ENCODE data around the gene APPL2. TPM values are rescaled to one million over a fixed set of nuclear protein-coding genes. Genes with fewer than 3 reads are reported as not detected.

Gene APPL2
- polyA plus RNA-seq (ENCODE audit: insufficient read length) = 28.5 TPM

DNA sequence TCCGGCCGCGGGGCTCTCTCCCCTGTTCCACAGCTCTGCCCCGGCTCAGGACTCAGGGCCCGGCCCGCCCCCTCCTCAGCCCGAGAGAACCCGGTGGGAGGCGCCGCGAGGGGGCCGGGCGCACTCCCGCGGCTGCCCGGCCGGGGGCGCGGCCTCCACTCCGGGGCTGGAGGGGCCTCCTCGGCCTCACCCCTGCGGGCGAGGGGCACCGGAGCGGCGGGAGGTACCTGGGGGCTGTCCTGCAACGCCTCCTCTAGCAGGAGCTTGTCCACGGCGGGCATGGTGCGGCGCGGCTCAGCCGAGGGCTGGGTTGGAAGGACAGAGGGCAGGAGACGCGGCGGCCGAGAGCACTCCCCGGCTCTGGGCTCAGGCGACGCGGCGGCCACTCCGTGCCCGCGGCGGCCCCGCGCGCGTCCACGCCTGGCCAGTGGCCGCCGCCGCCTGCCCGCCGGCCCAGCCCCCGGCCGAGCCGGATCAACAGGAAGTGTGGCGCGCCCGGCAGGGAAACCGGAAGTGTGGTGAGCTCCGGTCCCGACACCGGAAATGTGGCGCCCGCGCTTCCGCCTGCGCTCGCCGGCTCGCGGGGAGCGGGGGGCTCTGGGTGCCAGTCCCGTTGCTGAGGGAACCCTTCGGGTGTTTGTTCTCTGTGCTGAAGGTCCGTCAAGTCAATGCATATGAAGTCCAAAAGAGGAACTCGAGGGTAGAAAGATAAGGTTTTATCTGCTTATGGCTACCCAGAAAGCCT lies at the start of gene APPL2:
APPL2 (minus strand) TSS at position 443 of the 745 bp plus-strand sequence; CDS start at position 281, 162 bp downstream.
- DNase-seq (ENCODE audit: low read depth) = peak; percentile 68

GRCh38 chr12:105285378-105285777 lies 49.4 kb upstream of the APPL2 start:
- DNase-seq (ENCODE audit: low read depth) = no peak

GRCh38 chr12:105281694-105282049 lies 45.7 kb upstream of the APPL2 start:
- no peak for DNase-seq (ENCODE audit: low read depth)

GRCh38 chr12:105280966-105281693 lies 45.2 kb upstream of the APPL2 start:
- no peak for DNase-seq (ENCODE audit: low read depth)

- no peak for DNase-seq (ENCODE audit: low read depth)
These were observed 43.6 kb upstream of the APPL2 start for GRCh38 chr12:105279460-105280056.

DNA sequence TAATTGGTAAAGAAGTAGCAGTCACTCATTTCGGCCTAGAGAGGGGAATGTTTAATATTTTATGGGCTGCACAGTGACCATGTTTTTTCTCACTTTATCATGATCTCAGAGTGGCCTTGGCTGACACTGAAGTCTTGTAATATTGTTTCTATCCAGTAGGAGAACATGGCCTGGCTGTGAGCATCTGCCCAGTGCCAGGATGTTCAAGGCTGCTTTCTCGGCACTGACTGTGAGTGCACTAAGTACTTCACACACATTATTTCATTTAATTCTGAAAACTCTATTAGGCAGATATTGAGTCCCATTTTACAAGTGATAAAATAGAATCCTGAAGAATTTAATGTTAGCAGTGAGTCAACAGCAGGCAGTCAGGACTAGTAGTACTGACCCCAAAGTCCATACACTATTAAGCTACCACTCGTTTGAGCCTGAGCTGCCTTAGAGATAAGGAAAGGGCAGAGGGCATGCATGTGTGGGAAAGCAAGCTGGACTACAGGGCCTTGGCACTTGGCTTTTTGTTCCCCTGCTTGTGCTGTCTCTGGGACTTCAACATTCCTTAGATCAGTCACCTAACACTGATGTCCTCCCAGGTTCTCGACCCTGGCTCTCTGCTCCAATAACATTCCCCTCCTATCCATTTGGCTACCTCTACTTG lies 42.2 kb upstream of the APPL2 start:
- no peak for DNase-seq (ENCODE audit: low read depth)

DNA sequence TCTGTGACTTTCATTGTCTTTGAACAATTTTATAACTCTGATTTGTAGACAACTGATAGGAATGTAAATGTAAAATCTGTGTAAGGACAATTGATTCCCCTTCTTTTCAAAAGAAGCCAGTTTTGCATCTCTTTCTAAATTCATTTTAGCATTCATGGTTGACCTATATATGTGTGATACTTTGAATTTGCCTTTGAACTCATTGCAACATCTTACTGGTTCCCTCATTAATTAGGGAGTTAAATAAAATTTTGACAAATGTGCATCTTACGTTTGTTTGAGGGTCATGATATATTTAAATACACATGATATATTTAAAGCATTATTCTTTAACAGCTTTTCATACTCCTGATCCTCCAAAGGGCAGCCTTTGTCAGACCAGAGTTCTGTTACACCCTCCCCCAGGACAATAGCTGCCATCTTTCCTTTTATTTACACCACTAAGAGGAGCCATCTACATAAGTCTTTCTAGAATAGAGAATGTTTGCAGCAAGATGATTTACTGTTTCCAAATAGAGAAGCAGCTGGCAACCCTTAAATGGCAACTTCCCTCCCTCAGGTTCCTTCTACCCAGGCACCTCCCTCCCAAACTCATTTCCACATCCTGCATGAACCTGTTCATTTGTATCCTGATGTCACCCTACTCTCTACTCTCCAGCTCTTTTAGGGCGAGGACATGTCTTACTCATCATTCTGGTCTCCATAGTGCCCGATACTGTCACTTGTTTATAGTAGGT lies 40.2 kb upstream of the APPL2 start:
- DNase-seq (ENCODE audit: low read depth) = no peak

DNA sequence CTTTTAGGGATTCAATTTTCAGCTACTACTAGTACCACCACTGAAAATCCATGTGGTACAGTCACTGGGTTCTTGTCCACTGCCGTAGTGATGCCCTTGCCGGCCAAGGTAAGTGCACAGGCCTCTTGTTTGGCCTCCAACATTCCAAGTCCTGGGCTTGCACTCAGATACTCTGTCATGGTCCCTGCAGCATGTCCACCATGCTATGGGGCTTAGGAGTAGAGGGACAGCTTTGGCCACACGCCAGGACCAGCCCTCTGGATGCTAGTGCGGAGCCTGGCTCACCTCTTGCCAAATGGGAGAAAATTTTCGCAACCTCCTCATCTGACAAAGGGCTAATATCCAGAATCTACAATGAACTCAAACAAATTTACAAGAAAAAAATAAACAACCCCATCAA lies 38.6 kb upstream of the APPL2 start:
- DNase-seq (ENCODE audit: low read depth) = no peak

- DNase-seq (ENCODE audit: low read depth) = no peak
These were observed 37.6 kb upstream of the APPL2 start for GRCh38 chr12:105273601-105274000.

DNA sequence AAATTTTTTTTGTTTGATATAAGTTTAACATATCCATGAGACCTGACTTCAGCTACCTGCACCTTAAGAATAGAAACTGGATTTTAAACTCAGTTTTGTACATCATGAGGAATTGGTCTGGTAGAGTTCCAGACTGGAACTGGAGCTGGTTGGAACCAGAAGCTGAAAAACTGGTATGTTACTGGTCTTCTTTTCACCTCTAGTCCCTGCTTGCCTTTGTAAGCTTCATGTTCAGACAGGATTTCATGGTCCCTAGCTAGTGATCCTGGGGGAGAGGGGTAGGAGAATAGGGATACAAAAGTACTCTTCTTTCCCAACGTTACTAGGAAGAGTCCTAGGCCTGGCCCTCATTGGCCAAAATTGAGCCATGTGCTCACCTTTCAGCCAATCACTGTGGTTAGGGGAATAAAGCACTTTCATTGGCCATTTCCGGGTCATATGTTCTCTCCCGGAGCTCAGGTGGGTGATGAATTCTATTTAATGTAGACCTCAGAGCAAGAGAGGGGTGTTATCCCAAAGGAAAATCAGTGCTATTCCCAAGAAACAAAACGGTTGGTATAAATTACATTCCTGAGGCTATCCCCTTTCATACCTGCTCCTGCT lies 36.9 kb upstream of the APPL2 start:
- DNase-seq (ENCODE audit: low read depth) = no peak

DNA sequence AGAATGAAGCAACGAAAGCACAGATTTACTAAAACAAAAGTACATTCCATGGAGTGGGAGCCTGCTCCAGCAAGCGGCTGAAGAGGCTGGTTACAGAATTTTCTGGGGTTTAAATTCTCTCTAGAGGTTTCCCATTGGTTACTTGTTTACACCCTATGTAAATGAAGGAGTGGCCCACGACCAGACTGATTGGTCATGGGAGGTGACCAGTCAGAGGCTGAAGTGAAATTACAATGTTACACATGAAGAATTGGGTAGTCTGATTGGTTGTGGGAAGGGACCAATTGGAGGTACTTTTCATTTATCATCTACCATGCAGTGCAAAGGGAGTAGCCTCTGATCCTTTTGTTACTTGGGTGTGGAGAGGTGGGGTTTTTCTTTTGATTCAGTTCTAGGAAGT lies 36.2 kb upstream of the APPL2 start:
- DNase-seq (ENCODE audit: low read depth) = no peak

DNA sequence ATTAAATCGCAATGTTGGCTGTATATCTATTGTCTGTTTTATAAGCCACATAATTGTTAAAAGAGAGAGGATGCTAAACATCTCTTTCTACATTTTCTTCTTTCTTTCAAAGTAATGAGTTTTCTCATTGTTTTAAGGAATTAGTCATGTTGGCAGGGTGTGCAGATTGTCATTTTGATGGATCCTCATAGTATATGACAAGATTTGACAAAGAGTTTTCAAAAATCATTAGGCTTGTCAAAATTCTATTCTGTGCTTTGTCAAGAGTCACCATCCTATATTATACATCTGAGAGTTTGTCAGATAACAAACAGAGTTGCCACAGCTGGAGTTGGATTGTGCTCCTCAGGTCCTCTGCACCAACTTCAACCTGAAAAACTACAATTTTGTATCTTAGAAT lies 35.4 kb upstream of the APPL2 start:
- no peak for DNase-seq (ENCODE audit: low read depth)

- no peak for DNase-seq (ENCODE audit: low read depth)
These were observed 34.8 kb upstream of the APPL2 start for GRCh38 chr12:105270671-105271255.

- no peak for DNase-seq (ENCODE audit: low read depth)
These were observed 31.7 kb upstream of the APPL2 start for GRCh38 chr12:105267711-105268110.

GRCh38 chr12:105264771-105265170 lies 28.8 kb upstream of the APPL2 start:
- no peak for DNase-seq (ENCODE audit: low read depth)

GRCh38 chr12:105262461-105263184 lies 26.6 kb upstream of the APPL2 start:
- no peak for DNase-seq (ENCODE audit: low read depth)

- no peak for DNase-seq (ENCODE audit: low read depth)
These were observed 25.0 kb upstream of the APPL2 start for GRCh38 chr12:105261010-105261409.

DNA sequence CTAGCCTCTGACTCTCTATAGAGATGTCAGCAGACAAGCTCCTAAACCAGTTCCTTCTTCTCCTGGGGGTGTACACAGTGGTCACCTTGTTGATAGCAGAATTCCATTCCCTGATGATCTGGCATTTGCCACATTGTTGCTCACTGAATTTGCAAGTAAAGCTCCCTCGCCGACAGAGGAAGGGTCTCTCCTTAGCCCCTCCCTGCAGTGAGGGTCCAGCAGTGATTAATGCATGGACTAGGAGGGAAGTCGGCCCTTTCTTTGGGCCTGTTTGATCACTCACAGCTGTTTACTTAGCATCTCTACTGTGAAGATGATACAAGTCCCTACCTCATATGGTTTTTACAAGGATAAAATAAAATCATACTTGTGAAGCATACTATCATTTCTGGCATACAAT lies 23.3 kb upstream of the APPL2 start:
- DNase-seq (ENCODE audit: low read depth) = no peak

GRCh38 chr12:105257321-105257728 lies 21.4 kb upstream of the APPL2 start:
- no peak for DNase-seq (ENCODE audit: low read depth)

DNA sequence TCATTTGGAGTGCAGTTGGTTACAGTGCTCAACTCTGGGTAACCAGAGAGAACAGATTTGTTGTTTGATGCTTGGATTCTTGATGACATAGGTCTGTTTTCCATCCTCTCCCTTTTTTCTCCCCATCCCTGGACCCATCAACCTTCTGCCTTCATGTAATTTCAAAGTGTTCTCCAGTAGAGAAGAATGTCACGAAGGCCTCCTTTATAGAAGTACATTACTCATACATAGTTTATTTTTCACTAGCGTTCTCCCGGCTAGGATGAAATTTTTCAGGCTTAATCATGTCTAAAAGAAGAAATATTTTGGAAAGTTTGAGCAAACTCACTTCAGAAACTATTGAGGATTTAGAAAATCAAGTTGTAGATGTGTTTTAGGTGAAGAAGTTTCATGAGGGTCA lies 20.9 kb upstream of the APPL2 start:
- DNase-seq (ENCODE audit: low read depth) = no peak
